Muscle layer of duodenum (tissue), 2 donors: ENCODE data around the gene UGT1A5.

Source experiments
- H3K27ac ChIP-seq: one replicate; pipeline ENCODE4 v1.7.0; 2013; ENCODE audit warnings: mild to moderate bottlenecking, low read length
- H3K27me3 ChIP-seq: one replicate; pipeline ENCODE4 v1.7.0; 2013; ENCODE audit warnings: low read depth, mild to moderate bottlenecking, control low read depth, low read length
- H3K36me3 ChIP-seq, 2 donors: one replicate each; pipeline ENCODE4 v1.7.0; 2013; ENCODE audit warnings: low read length in 2 of 2, control low read depth in 1 of 2, mild to moderate bottlenecking in 1 of 2; ENCODE audit not compliant: insufficient read depth in 2 of 2, control insufficient read depth in 1 of 2
- H3K4me1 ChIP-seq, 2 donors: one replicate each; pipeline ENCODE4 v1.7.0; 2013; ENCODE audit warnings: low read length in 2 of 2, mild to moderate bottlenecking in 2 of 2, control low read depth in 1 of 2, moderate library complexity in 1 of 2; ENCODE audit not compliant: insufficient read depth in 2 of 2, control insufficient read depth in 1 of 2
- H3K4me3 ChIP-seq, 2 donors: one replicate each; pipeline ENCODE4 v1.7.0; 2013; ENCODE audit warnings: low read length in 2 of 2, low read depth in 1 of 2, mild to moderate bottlenecking in 1 of 2
- H3K9me3 ChIP-seq, 2 donors: one replicate each; pipeline ENCODE4 v1.7.0; 2013; ENCODE audit warnings: low read length in 2 of 2, control low read depth in 1 of 2, mild to moderate bottlenecking in 1 of 2; ENCODE audit not compliant: control insufficient read depth in 1 of 2
- donor health status: healthy.

UGT1A5 gene

DNA sequence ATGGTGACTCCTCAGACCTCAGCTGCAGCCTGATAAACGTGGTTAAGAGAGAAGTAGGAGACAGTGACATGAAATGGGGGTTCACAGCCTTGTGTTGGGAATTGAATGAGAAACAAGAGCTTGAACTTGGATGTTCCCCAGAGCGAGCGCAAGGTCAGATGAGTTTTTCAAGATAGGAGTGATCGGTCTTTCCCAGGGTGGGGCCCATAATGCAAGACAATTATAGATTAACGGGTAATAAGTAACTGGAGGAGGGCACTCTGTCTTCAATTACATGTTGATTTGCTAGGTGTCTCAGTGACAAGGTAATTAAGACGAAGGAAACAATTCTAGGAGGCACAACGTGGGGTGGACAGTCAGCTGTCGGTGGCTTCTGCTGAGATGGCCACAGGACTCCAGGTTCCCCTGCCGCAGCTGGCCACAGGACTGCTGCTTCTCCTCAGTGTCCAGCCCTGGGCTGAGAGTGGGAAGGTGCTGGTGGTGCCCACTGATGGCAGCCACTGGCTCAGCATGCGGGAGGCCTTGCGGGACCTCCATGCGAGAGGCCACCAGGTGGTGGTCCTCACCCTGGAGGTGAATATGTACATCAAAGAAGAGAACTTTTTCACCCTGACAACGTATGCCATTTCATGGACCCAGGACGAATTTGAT, at the start of gene UGT1A5:
Gene UGT1A5, plus strand, starts transcription at position 297 of the 651 bp plus-strand sequence. Its CDS starts 85 bp downstream, at position 382.
- no peaks in the 10 kb centered on the region for H3K4me1 ChIP-seq
- H3K36me3 ChIP-seq, result no peaks in the 10 kb centered on the region
- H3K27me3 ChIP-seq, result no peaks in the 10 kb centered on the region
- H3K9me3 ChIP-seq, result no peaks in the 10 kb centered on the region
- no peak within 1 kb of the TSS for H3K4me3 ChIP-seq
- H3K27ac ChIP-seq, result no peak within 1 kb of the TSS

DNA sequence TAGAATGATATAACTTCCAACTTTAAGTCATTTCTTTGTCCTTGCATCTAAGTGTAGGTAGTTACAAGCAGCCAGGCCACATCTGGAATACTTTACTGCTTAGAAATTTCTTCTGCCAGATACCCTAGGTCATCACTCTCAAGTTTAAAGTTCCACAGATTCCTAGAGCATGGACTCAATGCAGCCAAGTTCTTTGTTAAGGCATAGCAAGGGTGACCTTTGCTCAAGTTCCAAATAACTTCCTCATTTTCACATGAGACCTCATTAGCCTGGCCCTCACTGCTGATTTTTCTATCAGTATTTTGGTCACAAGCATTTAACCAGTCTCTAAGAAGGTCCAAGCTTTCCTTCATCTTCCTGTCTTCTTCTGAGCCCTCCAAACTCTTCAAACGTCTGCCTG, 48.8 kb upstream of the UGT1A5 start:
- Histone ChIP-seq H3K27ac (no peak overlapping the region), H3K4me3 (no peak overlapping the region), H3K36me3 (no peaks in the 10 kb centered on the region), H3K27me3 (no peaks in the 10 kb centered on the region), H3K9me3 (no peaks in the 10 kb centered on the region), H3K4me1 (no peaks in the 10 kb centered on the region)

GRCh38 chr2:233668605-233669260, 44.0 kb upstream of the UGT1A5 start:
- Histone ChIP-seq H3K4me3 (no peak overlapping the region), H3K9me3 (no peaks in the 10 kb centered on the region), H3K27ac (no peak overlapping the region), H3K36me3 (no peaks in the 10 kb centered on the region), H3K27me3 (no peaks in the 10 kb centered on the region), H3K4me1 (no peaks in the 10 kb centered on the region)

- Histone ChIP-seq H3K4me1 (no peaks in the 10 kb centered on the region), H3K27me3 (no peaks in the 10 kb centered on the region), H3K4me3 (no peak within 1 kb of the TSS), H3K27ac (no peak within 1 kb of the TSS), H3K36me3 (no peaks in the 10 kb centered on the region), H3K9me3 (no peaks in the 10 kb centered on the region)
These were observed 41.2 kb upstream of the UGT1A5 start, which contains the start of gene UGT1A9 for GRCh38 chr2:233671290-233672161. UGT1A9 (plus strand) TSS chr2:233671898; CDS start chr2:233671935, 37 bp downstream.

DNA sequence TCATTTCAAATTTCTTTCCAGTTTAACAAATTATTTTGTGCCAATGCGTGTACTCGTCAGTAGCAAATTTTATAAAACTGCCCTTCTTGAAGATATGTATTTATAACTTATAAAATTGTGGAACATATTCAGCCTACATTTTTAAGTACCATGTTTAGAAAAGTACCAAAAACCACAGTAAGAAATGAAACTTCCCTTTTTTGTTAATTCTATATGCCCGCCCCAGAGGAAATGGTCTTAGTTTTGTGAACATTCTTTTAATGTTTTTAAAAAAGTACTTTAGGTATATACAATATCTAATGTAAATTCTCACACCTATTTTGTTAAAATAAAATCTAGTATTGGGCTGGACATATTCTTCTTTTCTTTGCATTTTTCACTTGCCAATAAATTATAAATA, 39.8 kb upstream of the UGT1A5 start:
- Histone ChIP-seq H3K36me3 (no peaks in the 10 kb centered on the region), H3K9me3 (no peaks in the 10 kb centered on the region), H3K4me1 (no peaks in the 10 kb centered on the region), H3K27me3 (no peaks in the 10 kb centered on the region), H3K4me3 (no peak overlapping the region), H3K27ac (no peak overlapping the region)

- no peaks in the 10 kb centered on the region for H3K27me3 ChIP-seq
- H3K4me1 ChIP-seq, result no peaks in the 10 kb centered on the region
- no peaks in the 10 kb centered on the region for H3K9me3 ChIP-seq
- H3K27ac ChIP-seq, result no peak overlapping the region
- H3K36me3 ChIP-seq, result no peaks in the 10 kb centered on the region
- no peak overlapping the region for H3K4me3 ChIP-seq
These were observed 38.8 kb upstream of the UGT1A5 start for GRCh38 chr2:233673896-233674295.

- no peaks in the 10 kb centered on the region for H3K4me1 ChIP-seq
- no peaks in the 10 kb centered on the region for H3K9me3 ChIP-seq
- no peaks in the 10 kb centered on the region for H3K27me3 ChIP-seq
- no peak overlapping the region for H3K4me3 ChIP-seq
- no peak overlapping the region for H3K27ac ChIP-seq
- no peaks in the 10 kb centered on the region for H3K36me3 ChIP-seq
These were observed 38.4 kb upstream of the UGT1A5 start for GRCh38 chr2:233674314-233674713.

DNA sequence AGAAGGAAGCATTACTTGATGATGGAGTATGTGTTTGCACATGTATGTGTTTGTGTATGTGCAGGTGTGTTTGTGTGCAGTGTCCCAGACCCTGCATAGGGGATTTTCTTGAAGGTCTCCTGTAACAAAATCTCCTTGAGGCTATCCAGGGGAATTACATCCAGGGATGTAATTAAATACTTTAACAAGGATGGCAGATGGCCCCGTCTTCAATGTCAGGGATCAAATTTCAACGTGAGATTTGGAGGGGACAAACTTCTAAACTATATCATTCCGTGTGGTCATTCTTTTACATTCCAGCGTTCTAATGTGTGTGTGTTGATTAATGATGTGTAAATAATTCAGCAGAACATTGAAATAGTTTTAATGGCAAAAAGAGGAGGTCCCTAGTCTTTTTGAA, 37.7 kb upstream of the UGT1A5 start:
- no peaks in the 10 kb centered on the region for H3K9me3 ChIP-seq
- no peaks in the 10 kb centered on the region for H3K27me3 ChIP-seq
- H3K27ac ChIP-seq, result no peak overlapping the region
- H3K4me3 ChIP-seq, result no peak overlapping the region
- no peaks in the 10 kb centered on the region for H3K36me3 ChIP-seq
- no peaks in the 10 kb centered on the region for H3K4me1 ChIP-seq

DNA sequence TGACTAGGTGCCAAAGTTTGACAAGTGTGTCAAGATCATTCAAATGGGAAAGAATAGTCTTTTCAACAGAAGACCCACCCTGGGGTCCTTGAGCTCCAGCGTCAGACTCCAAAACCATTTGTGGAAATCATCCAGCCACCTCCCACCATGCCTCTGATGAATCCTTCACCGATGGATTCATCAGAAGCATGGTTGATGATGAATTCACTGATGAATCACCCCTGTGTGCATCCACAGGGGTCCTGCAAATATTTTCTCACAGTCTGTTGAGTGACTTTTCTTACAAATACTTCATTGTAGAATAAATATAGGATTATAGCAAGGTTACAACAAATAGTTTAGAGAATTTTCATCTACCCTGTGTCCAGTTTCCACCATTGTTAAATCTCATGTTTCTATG, 36.7 kb upstream of the UGT1A5 start:
- Histone ChIP-seq H3K36me3 (no peaks in the 10 kb centered on the region), H3K27me3 (no peaks in the 10 kb centered on the region), H3K27ac (no peak overlapping the region), H3K4me1 (no peaks in the 10 kb centered on the region), H3K9me3 (no peaks in the 10 kb centered on the region), H3K4me3 (no peak overlapping the region)

DNA sequence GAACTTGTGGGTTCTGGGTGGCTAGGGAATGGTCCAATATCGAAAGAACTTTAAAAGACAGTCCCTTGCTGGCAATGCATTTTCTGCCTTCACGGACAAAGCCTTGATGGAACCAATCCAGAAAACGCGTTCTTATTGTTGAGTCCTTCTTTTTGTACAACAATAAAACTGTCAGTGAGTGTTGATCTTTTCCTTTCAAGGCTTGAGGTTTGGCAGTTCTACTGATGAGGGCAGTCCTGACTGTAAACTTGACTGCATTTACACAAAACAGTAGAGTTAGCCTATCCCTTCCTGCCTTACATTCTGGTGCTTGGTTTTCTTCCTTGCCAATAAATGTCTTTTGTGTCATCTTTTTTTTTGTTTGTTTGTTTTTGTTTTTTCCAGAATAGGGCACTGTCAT, 33.5 kb upstream of the UGT1A5 start:
- Histone ChIP-seq H3K4me1 (no peaks in the 10 kb centered on the region), H3K4me3 (no peak overlapping the region), H3K27me3 (no peaks in the 10 kb centered on the region), H3K36me3 (no peaks in the 10 kb centered on the region), H3K9me3 (no peaks in the 10 kb centered on the region), H3K27ac (no peak overlapping the region)

GRCh38 chr2:233680361-233681045, 32.2 kb upstream of the UGT1A5 start:
- Histone ChIP-seq H3K36me3 (no peaks in the 10 kb centered on the region), H3K27me3 (no peaks in the 10 kb centered on the region), H3K9me3 (no peaks in the 10 kb centered on the region), H3K4me3 (no peak overlapping the region), H3K27ac (no peak overlapping the region), H3K4me1 (no peaks in the 10 kb centered on the region)
